Psoas muscle (tissue), 8 donors: ENCODE results near the gene RGS12. TPM values are rescaled to one million over a fixed set of nuclear protein-coding genes. Genes with fewer than 3 reads are reported as not detected.
A peak's percentile ranks its signal among the peaks of the same experiment; 100 is the strongest.

ENCODE experiments used
- ATAC-seq, 4 donors: fragments of 200-7000 bp; cut with Tn5 transposase; one replicate each; pipeline ENCODE4 v1.9.1; 2020; ENCODE audit warnings: moderate library complexity in 3 of 4, mild to moderate bottlenecking in 2 of 4
- DNase-seq, 2 donors: peaks; one replicate each; pipeline ENCODE4 v3.0.0-alpha.2; 2020
- H3K27ac ChIP-seq: fragments of 200-600 bp; one replicate; pipeline ENCODE4 v1.8.0; 2022
- H3K27me3 ChIP-seq, 3 donors: fragments of 200-600 bp in 1 of 3; one replicate each; pipeline versions ENCODE4 v1.6.1 to v1.8.0; 2013 to 2022; ENCODE audit warnings: low read length in 2 of 3, mild to moderate bottlenecking in 2 of 3, moderate library complexity in 1 of 3; ENCODE audit not compliant: insufficient read depth in 3 of 3
- H3K36me3 ChIP-seq, 2 donors: fragments of 200-600 bp in 1 of 2; one replicate each; pipeline versions ENCODE4 v1.6.1 to v1.8.0; 2013 to 2022; ENCODE audit warnings: low read depth in 1 of 2, mild to moderate bottlenecking in 1 of 2, moderate library complexity in 1 of 2; ENCODE audit not compliant: insufficient read depth in 1 of 2
- H3K4me1 ChIP-seq: fragments of 200-600 bp; one replicate; pipeline ENCODE4 v1.8.0; 2022
- H3K4me3 ChIP-seq: fragments of 200-600 bp; one replicate; pipeline ENCODE4 v1.8.0; 2022; ENCODE audit warnings: mild to moderate bottlenecking
- H3K9me3 ChIP-seq: fragments of 200-600 bp; one replicate; pipeline ENCODE4 v1.8.0; 2022
- CTCF ChIP-seq: fragments of 200-600 bp; IDR thresholded peaks from one replicate; pipeline ENCODE4 v1.8.0; 2022; ENCODE audit warnings: antibody characterized with exemption
- WGBS, 3 donors: extraction: QIAGEN DNeasy Blood & Tissue Kit; methylation state at CpG; one replicate each; pipeline versions ENCODE4 v1.1.6 to v1.1.7; 2013; 5-methylcytosine and 5-hydroxymethylcytosine counted together
- intact Hi-C, 2 donors: fragments of 100-400 bp; cut with DNase I; formaldehyde crosslinking; loops; one replicate each; pipeline versions ENCODE4 v1.11.0 to v1.14.2; 2022
- polyA plus RNA-seq, 3 donors: library from polyadenylated mRNA; stranded (reverse); fragments of 200-250 nt; gene quantifications; one replicate each; pipeline ENCODE4 v1.2.3, GENCODE V29; 2013
- total RNA-seq, 4 donors: library from RNA; stranded (reverse); fragmentation: NEBNext Ultra II Directional in 2 of 4; extraction: Animal tissue kit (Norgen Biotek cat#: 25700) in 2 of 4; gene quantifications; one replicate each; pipeline versions ENCODE4 v1.2.1 to v1.2.4, GENCODE V29; 2021 to 2023
- donor health status: healthy with polysubstance abuse.
- donor health status: DM: no; HTN: no; CAD: no; lungs with moderate emphysema.
- donor health status: Bipolar disorder and iron deficiency.
- donor health status: healthy.
- donor health status: DM: yes; HTN: yes; CAD: no.
- donor health status: DM: no; HTN: no; CAD: no.
- donor health status: DM: no; HTN: no; CAD: no.
- donor health status: DM: yes; HTN: yes; CAD: no.

The RGS12 gene
- total and polyA plus RNA-seq, 7 donors: 7.5 to 29.0 (median 17.6) TPM

- intact Hi-C loops: no loop called here
- Histone ChIP-seq H3K4me1 (peaks cover 33% of the 10 kb centered on the region), H3K27me3 (no peaks in the 10 kb centered on the region), H3K4me3 (no peak overlapping the region), H3K27ac (peak overlapping the region; percentile 92), H3K36me3 (peaks cover 0 to 10% of the 10 kb centered on the region in 2 donors), H3K9me3 (no peaks in the 10 kb centered on the region)
- no peak for TF ChIP-seq CTCF
- WGBS, 3 donors: 66 to 77% (median 70%) methylated on average over 10 of the region's 10 CpGs
- ATAC-seq: peak in 2 of 4 donors; percentile 9 to 10
- no peak for DNase-seq
These were observed 29.3 kb downstream of the RGS12 start for GRCh38 chr4:3322059-3322550.

- TF ChIP-seq CTCF: no peak
These were observed 30.3 kb downstream of the RGS12 start for GRCh38 chr4:3323071-3323481.

GRCh38 chr4:3324093-3324815 lies 31.4 kb downstream of the RGS12 start:
- intact Hi-C loops: no loop called here
- Histone ChIP-seq H3K27ac (no peak overlapping the region), H3K9me3 (no peaks in the 10 kb centered on the region), H3K4me1 (peaks cover 38% of the 10 kb centered on the region), H3K36me3 (no peaks in the 10 kb centered on the region), H3K4me3 (no peak overlapping the region), H3K27me3 (no peaks in the 10 kb centered on the region)
- no peak for TF ChIP-seq CTCF
- no peak for ATAC-seq
- 84 to 92% (median 84%) methylated on average over 17 to 18 of the region's 18 CpGs for WGBS, 3 donors
- DNase-seq: no peak

More at GRCh38 chr4:3323071-3323481, 30.3 kb downstream of the RGS12 start:
- DNase-seq: no peak
- no peaks in the 10 kb centered on the region for H3K27me3 ChIP-seq
- H3K4me3 ChIP-seq: no peak overlapping the region
- intact Hi-C loops: no loop called here
- no peak overlapping the region for H3K27ac ChIP-seq
- WGBS, 3 donors: 89 to 96% (median 95%) methylated on average over 21 of the region's 21 CpGs
- peaks cover 0 to under 1% of the 10 kb centered on the region in 2 donors for H3K36me3 ChIP-seq
- peaks cover 33% of the 10 kb centered on the region for H3K4me1 ChIP-seq
- no peaks in the 10 kb centered on the region for H3K9me3 ChIP-seq
- ATAC-seq: no peak

GRCh38 chr4:3328814-3329663 lies 36.2 kb downstream of the RGS12 start:
- WGBS, 3 donors: 88 to 96% (median 90%) methylated on average over 10 of the region's 10 CpGs
- H3K27ac ChIP-seq: peak overlapping the region; percentile 41
- H3K36me3 ChIP-seq: no peaks in the 10 kb centered on the region
- intact Hi-C loops: no loop called here
- ATAC-seq (peak in 2 of 4 donors; percentile 26 to 32), DNase-seq (no peak)
- H3K27me3 ChIP-seq: no peaks in the 10 kb centered on the region
- H3K4me1 ChIP-seq: peaks cover 17% of the 10 kb centered on the region
- no peak overlapping the region for H3K4me3 ChIP-seq
- no peaks in the 10 kb centered on the region for H3K9me3 ChIP-seq
- TF ChIP-seq CTCF: no peak
